Lung (tissue), 12 donors: ENCODE measurements around the gene ARCN1. TPM values are rescaled to one million over a fixed set of nuclear protein-coding genes. Genes with fewer than 3 reads are reported as not detected.

ENCODE experiments used
- ATAC-seq: fragments of 200-7000 bp; cut with Tn5 transposase; one replicate; pipeline ENCODE4 v1.9.1; 2020; ENCODE audit warnings: moderate number of reproducible peaks; ENCODE audit not compliant: insufficient read depth, low FRiP score
- DNase-seq, 3 donors: peaks; one replicate each; pipeline ENCODE4 v3.0.0-alpha.2; 2013 to 2017
- H3K27ac ChIP-seq, 2 donors: one replicate each; pipeline ENCODE4 v1.5.1; 2013; ENCODE audit warnings: mild to moderate bottlenecking in 2 of 2, moderate library complexity in 2 of 2, control low read depth in 1 of 2, inconsistent platforms in 1 of 2, low read depth in 1 of 2, low read length in 1 of 2
- H3K27me3 ChIP-seq, 3 donors: one replicate each; pipeline ENCODE4 v1.5.1; 2013; ENCODE audit warnings: low read length in 2 of 3; ENCODE audit not compliant: control insufficient read depth in 3 of 3, insufficient read depth in 3 of 3
- H3K36me3 ChIP-seq, 4 donors: one replicate each; pipeline ENCODE4 v1.5.1; 2013; ENCODE audit warnings: low read length in 4 of 4, mild to moderate bottlenecking in 1 of 4, moderate library complexity in 1 of 4; ENCODE audit not compliant: control insufficient read depth in 4 of 4, insufficient read depth in 4 of 4
- H3K4me1 ChIP-seq, 5 donors: one replicate each; pipeline ENCODE4 v1.5.1; 2013; ENCODE audit warnings: low read length in 5 of 5, mild to moderate bottlenecking in 2 of 5, moderate library complexity in 1 of 5; ENCODE audit not compliant: control insufficient read depth in 5 of 5, insufficient read depth in 5 of 5
- H3K4me3 ChIP-seq: one replicate; pipeline ENCODE4 v1.5.1; 2013; ENCODE audit warnings: mild to moderate bottlenecking, control low read depth, moderate library complexity
- H3K9ac ChIP-seq, 2 donors: one replicate each; pipeline ENCODE4 v1.5.1; 2013; ENCODE audit warnings: low read length in 2 of 2, control low read depth in 1 of 2; ENCODE audit not compliant: insufficient read depth in 1 of 2
- H3K9me3 ChIP-seq, 4 donors: one replicate each; pipeline ENCODE4 v1.5.1; 2013; ENCODE audit warnings: low read length in 3 of 4, mild to moderate bottlenecking in 1 of 4, moderate library complexity in 1 of 4; ENCODE audit not compliant: control insufficient read depth in 4 of 4, insufficient read depth in 3 of 4
- WGBS, 2 donors: extraction: QIAGEN DNeasy Blood & Tissue Kit; methylation state at CpG; one replicate each; pipeline ENCODE4 v1.1.7; 2013; 5-methylcytosine and 5-hydroxymethylcytosine counted together
- polyA plus RNA-seq, 2 donors: library from polyadenylated mRNA; stranded (reverse); fragments of 200-250 nt; gene quantifications; one replicate each; pipeline ENCODE4 v1.2.1, GENCODE V29; 2013
- total RNA-seq, 2 donors: library from RNA; depleted of rRNA in 1 of 2; stranded (reverse); fragments of >200 nt in 1 of 2; gene quantifications; one replicate each; pipeline ENCODE4 v1.2.1, GENCODE V29; 2014 to 2021
- TF ChIP-seq, protein P1 (sequence below): IDR thresholded peaks from 2 replicates; pipeline ENCODE4 v1.5.1; 2012; ENCODE audit warnings: mild to moderate bottlenecking; ENCODE audit errors: control extremely low read depth, extremely low read depth
- donor health status: control.
- donor health status: control.
- donor health status: Bipolar disorder and iron deficiency.
- donor health status: healthy.
- donor health status: DM: yes; HTN: yes; CAD: no.

The ARCN1 gene
- total and polyA plus RNA-seq, 4 donors: 72.4 to 123 (median 106) TPM

GRCh38 chr11:118644496-118644895 lies 72.3 kb downstream of the ARCN1 start:
- TF ChIP-seq, protein P1, sequence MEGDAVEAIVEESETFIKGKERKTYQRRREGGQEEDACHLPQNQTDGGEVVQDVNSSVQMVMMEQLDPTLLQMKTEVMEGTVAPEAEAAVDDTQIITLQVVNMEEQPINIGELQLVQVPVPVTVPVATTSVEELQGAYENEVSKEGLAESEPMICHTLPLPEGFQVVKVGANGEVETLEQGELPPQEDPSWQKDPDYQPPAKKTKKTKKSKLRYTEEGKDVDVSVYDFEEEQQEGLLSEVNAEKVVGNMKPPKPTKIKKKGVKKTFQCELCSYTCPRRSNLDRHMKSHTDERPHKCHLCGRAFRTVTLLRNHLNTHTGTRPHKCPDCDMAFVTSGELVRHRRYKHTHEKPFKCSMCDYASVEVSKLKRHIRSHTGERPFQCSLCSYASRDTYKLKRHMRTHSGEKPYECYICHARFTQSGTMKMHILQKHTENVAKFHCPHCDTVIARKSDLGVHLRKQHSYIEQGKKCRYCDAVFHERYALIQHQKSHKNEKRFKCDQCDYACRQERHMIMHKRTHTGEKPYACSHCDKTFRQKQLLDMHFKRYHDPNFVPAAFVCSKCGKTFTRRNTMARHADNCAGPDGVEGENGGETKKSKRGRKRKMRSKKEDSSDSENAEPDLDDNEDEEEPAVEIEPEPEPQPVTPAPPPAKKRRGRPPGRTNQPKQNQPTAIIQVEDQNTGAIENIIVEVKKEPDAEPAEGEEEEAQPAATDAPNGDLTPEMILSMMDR: no peak
- ATAC-seq (no peak), DNase-seq (no peak)
- H3K27ac ChIP-seq: no peak overlapping the region
- peaks cover 16 to 62% (median 44%) of the 10 kb centered on the region in 4 donors for H3K36me3 ChIP-seq
- H3K27me3 ChIP-seq: no peaks in the 10 kb centered on the region
- H3K4me3 ChIP-seq: no peak overlapping the region
- no peak overlapping the region for H3K9ac ChIP-seq
- no peaks in the 10 kb centered on the region for H3K9me3 ChIP-seq
- 90 to 94% methylated on average over 10 of the region's 10 CpGs for WGBS, 2 donors
- H3K4me1 ChIP-seq: peaks cover 0 to 9% (median 0%) of the 10 kb centered on the region in 5 donors

DNA sequence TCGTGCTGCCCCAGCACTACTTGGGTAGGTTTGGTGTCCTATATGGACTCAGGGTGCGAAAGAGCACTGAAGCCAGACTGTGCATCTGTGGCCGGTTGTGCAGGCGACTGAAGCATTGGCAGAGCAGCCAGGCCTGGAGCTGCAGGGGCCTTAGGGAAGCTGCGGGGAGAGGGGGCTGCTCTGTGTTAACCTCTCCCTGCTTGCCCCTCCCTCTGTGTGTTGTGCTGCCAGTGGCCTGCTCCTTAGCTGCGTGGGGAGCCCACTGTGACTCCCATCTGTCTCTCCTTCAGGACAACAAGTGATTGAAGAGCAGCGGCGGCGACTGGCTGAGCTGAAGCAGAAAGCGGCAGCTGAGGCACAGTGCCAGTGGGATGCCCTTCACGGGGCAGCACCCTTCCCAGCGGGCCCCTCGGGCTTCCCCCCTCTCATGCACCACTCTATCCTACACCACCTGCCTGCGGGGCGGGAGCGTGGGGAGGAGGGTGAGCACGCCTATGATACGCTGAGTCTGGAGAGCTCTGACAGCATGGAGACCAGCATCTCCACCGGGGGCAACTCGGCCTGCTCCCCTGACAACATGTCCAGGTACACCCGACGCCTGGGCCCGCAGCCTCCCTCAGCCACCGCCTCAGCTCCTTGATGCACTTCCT lies 73.0 kb downstream of the ARCN1 start:
- Histone ChIP-seq H3K36me3 (peaks cover 17 to 65% (median 50%) of the 10 kb centered on the region in 4 donors), H3K4me3 (no peak overlapping the region), H3K9me3 (no peaks in the 10 kb centered on the region), H3K9ac (no peak overlapping the region), H3K4me1 (peaks cover 0 to 9% (median 0%) of the 10 kb centered on the region in 5 donors), H3K27ac (no peak overlapping the region), H3K27me3 (no peaks in the 10 kb centered on the region)
- TF ChIP-seq, protein P1: no peak
- no peak for DNase-seq
- WGBS, 2 donors: 94% methylated on average over 23 to 24 of the region's 24 CpGs
- ATAC-seq: no peak

DNA sequence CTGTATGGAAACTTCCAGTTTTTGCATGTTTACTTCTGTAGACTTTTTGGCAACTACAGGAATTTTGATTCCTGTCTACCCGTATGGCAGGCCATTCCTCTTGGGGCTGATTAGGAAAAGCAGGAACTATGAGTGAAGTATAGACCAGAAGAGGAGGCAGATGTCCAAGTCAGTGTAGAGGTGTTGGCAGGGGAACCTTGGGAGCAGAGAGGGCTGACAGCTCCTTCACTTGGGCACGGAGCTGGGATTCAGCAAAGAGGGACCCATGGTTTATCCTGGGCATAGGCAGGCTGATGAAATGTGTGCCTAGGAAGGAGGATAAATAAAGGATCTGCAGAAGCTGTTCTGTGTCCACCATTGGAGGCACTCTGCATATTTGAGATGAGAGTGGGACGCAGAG lies 74.2 kb downstream of the ARCN1 start:
- ATAC-seq (no peak), DNase-seq (no peak)
- no peak overlapping the region for H3K27ac ChIP-seq
- H3K9ac ChIP-seq: no peak overlapping the region
- H3K4me3 ChIP-seq: no peak overlapping the region
- 76 to 89% methylated on average over 3 of the region's 3 CpGs for WGBS, 2 donors
- no peaks in the 10 kb centered on the region for H3K27me3 ChIP-seq
- H3K36me3 ChIP-seq: peaks cover 21 to 70% (median 53%) of the 10 kb centered on the region in 4 donors
- no peaks in the 10 kb centered on the region for H3K9me3 ChIP-seq
- TF ChIP-seq, protein P1: no peak
- peaks cover 0 to 7% (median 0%) of the 10 kb centered on the region in 5 donors for H3K4me1 ChIP-seq
